BLaER1 treated with 17β-estradiol and CSF1 and Interleukin-3, amounts not matched to agents 10 nM and 100 nM (cell line): ENCODE measurements around the gene EFCC1.
A peak's percentile ranks its signal among the peaks of the same experiment; 100 is the strongest.

ENCODE experiments used
- H3K27ac ChIP-seq, 11 experiments: shearing (Covaris generic); formaldehyde crosslinking; 2 replicates each; pipeline ENCODE4 v1.8.1; 2022
- H3K27me3 ChIP-seq, 11 experiments: shearing (Covaris generic); formaldehyde crosslinking; 2 replicates each; pipeline ENCODE4 v1.8.1; 2022
- H3K36me3 ChIP-seq, 11 experiments: shearing (Covaris generic); formaldehyde crosslinking; 2 replicates each; pipeline ENCODE4 v1.8.1; 2022
- H3K4me1 ChIP-seq, 10 experiments: shearing (Covaris generic); formaldehyde crosslinking; 2 replicates each; pipeline ENCODE4 v1.8.1; 2022
- H3K4me2 ChIP-seq, 11 experiments: shearing (Covaris generic); formaldehyde crosslinking; 2 replicates each; pipeline ENCODE4 v1.8.1; 2022
- H3K4me3 ChIP-seq, 10 experiments: shearing (Covaris generic); formaldehyde crosslinking; 2 replicates each; pipeline ENCODE4 v1.8.1; 2022
- H3K9ac ChIP-seq, 11 experiments: shearing (Covaris generic); formaldehyde crosslinking; 2 replicates each; pipeline ENCODE4 v1.8.1; 2022
- H3K9me3 ChIP-seq, 11 experiments: shearing (Covaris generic); formaldehyde crosslinking; replicated peaks in 1 of 11; 2 replicates each; pipeline ENCODE4 v1.8.1; 2022
- H4K20me1 ChIP-seq, 11 experiments: shearing (Covaris generic); formaldehyde crosslinking; 2 replicates each; pipeline ENCODE4 v1.8.1; 2022
- Cebpa-rat ChIP-seq, 11 experiments: shearing (Covaris generic); IDR thresholded peaks; 2 replicates each; pipeline ENCODE4 v1.8.1; 2022

Gene EFCC1, protein sequence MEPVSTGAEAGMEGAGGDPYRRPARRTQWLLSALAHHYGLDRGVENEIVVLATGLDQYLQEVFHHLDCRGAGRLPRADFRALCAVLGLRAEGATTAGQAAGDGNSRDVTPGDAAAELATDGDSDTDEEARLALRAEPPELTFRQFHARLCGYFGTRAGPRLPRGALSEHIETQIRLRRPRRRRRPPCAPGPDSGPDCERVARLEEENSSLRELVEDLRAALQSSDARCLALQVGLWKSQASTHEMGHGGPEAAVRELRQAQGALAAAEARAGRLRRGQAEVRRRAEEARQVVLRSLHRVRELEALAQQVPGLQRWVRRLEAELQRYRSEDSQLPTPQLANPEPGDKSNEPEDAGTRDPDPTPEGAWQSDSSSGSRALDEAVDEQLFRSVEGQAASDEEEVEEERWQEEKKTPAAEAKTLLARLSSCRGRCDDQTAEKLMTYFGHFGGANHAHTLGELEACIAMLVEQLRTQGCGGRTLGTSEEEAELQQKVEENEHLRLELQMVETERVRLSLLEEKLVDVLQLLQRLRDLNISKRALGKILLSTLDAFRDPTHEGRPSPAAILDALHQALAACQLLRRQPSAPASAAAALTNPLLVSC

GRCh38 chr3:129001101-129001805 lies at the start of gene EFCC1:
EFCC1 (plus strand) TSS chr3:129001304; CDS start chr3:129001629, 325 bp downstream.
- H3K4me3 ChIP-seq = peak within 1 kb of the TSS; percentile 52 to 73 (median 61)
- TF ChIP-seq Cebpa-rat (IDR thresholded peaks at IDR 0.05) = no peak
- peaks cover 60 to 84% (median 74%) of the 10 kb centered on the region in 10 experiments for H3K4me1 ChIP-seq
- H3K27me3 ChIP-seq = peaks cover 59 to 69% (median 66%) of the 10 kb centered on the region in 11 experiments
- H3K27ac ChIP-seq = no peak within 1 kb of the TSS
- peak within 1 kb of the TSS in 10 of 11 experiments; percentile 3 to 62 (median 38); a peak in 15 of 22 replicates for H3K9ac ChIP-seq
- H3K9me3 ChIP-seq = 0 out of 22 replicates have a peak, but pooled peaks cover 0 to 2% (median 0%) of the 10 kb centered on the region in 11 experiments
- peak within 1 kb of the TSS; percentile 94 to 99 (median 98) for H3K4me2 ChIP-seq
- peaks cover 0 to 36% (median 27%) of the 10 kb centered on the region in 11 experiments; a peak in 17 of 22 replicates for H4K20me1 ChIP-seq
- H3K36me3 ChIP-seq = no peaks in the 10 kb centered on the region

GRCh38 chr3:128956440-128956839 lies 44.7 kb upstream of the EFCC1 start:
- no peaks in the 10 kb centered on the region for H4K20me1 ChIP-seq
- H3K4me3 ChIP-seq = no peak overlapping the region
- H3K27me3 ChIP-seq = no peaks in the 10 kb centered on the region
- H3K4me2 ChIP-seq = no peak overlapping the region
- H3K36me3 ChIP-seq = no peaks in the 10 kb centered on the region
- H3K4me1 ChIP-seq = peaks cover 0 to 4% (median under 1%) of the 10 kb centered on the region in 10 experiments; a peak in 10 of 20 replicates
- H3K9ac ChIP-seq = no peak overlapping the region
- no peak for TF ChIP-seq Cebpa-rat (IDR thresholded peaks at IDR 0.05)
- peaks cover 0 to 20% (median 15%) of the 10 kb centered on the region in 11 experiments; a peak in 16 of 22 replicates for H3K9me3 ChIP-seq
- H3K27ac ChIP-seq = no peak overlapping the region

GRCh38 chr3:128965280-128965679 lies 35.8 kb upstream of the EFCC1 start:
- Histone ChIP-seq H3K4me1 (peaks cover 0 to under 1% (median 0%) of the 10 kb centered on the region in 10 experiments; a peak in 1 of 20 replicates), H3K27me3 (no peaks in the 10 kb centered on the region), H3K4me2 (no peak overlapping the region), H3K9me3 (no peaks in the 10 kb centered on the region), H3K9ac (no peak overlapping the region), H3K27ac (no peak overlapping the region), H3K36me3 (no peaks in the 10 kb centered on the region), H4K20me1 (no peaks in the 10 kb centered on the region), H3K4me3 (no peak overlapping the region)
- TF ChIP-seq Cebpa-rat (IDR thresholded peaks at IDR 0.05) = no peak

DNA sequence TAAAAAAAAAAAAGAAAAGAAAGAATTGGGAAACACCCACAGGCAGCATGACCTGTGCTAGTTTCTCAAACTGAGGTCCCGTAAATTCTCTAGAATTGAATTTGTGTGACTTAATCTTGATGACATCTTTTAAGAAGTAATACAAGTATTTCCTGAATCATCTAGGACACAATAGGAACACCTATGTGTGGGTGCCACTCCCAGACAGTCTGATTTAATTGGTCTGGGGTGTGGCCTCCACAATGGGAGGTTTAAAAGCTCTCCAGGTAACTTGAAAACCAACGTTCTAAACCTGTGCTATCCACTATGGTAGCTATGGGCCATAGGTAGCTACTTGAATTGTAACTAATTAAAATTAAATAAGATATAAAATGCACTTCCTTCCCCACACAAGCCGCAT lies 35.3 kb upstream of the EFCC1 start:
- Histone ChIP-seq H3K4me1 (peaks cover 3 to 6% (median 4%) of the 10 kb centered on the region in 10 experiments), H3K4me2 (no peak overlapping the region), H3K9me3 (no peaks in the 10 kb centered on the region), H4K20me1 (no peaks in the 10 kb centered on the region), H3K9ac (no peak overlapping the region), H3K4me3 (no peak overlapping the region), H3K27ac (no peak overlapping the region), H3K36me3 (no peaks in the 10 kb centered on the region), H3K27me3 (no peaks in the 10 kb centered on the region)
- TF ChIP-seq Cebpa-rat (IDR thresholded peaks at IDR 0.05) = no peak

- H3K27me3 ChIP-seq = no peaks in the 10 kb centered on the region
- no peaks in the 10 kb centered on the region for H3K9me3 ChIP-seq
- H3K36me3 ChIP-seq = no peaks in the 10 kb centered on the region
- H3K27ac ChIP-seq = no peak overlapping the region
- no peaks in the 10 kb centered on the region for H4K20me1 ChIP-seq
- H3K4me2 ChIP-seq = no peak overlapping the region
- H3K4me3 ChIP-seq = no peak overlapping the region
- peak overlapping the region in 1 of 11 experiments; percentile 32; a peak in 1 of 22 replicates for H3K9ac ChIP-seq
- TF ChIP-seq Cebpa-rat (IDR thresholded peaks at IDR 0.05) = 0 out of 22 replicates have a peak, but pooled peaks of 3 of the 11 experiments have one; percentile 13 to 45 (median 19)
- peaks cover 10 to 16% (median 14%) of the 10 kb centered on the region in 10 experiments for H3K4me1 ChIP-seq
Observed at GRCh38 chr3:128967748-128968355, 33.3 kb upstream of the EFCC1 start.

DNA sequence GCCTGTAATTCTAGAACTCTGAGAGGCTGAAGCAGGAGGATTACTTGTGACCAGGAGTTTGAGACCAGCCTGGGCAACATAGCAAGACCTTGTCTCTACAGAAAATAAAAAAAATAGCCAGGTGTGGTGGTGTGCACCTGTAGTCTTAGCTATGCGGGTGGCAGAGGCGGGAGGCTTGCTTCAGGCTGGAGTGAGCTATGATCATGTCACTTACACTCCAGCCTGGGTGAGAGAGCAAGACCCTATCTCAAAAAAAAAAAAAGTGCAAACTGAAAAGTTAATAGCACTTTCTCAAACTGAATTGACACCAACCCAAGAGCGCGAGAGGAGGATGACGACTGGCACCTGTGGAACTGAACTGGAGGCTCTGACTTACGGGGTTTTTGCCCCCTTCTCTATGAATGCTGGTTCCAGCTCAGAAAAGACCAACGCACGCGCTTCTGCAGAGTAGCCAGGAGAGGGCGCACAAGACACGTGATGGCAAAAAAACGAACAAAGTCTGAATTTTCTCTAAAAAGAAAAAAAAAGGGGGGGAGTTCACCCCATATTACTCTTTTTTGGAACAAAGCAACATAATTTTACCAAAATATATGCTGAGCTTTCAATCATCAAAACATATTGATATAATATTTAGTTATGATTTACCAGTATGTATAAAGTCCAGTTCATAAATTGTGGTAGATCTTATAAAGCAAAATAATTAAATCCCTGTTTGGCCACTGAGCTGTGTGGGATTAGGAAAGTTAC lies 30.9 kb upstream of the EFCC1 start:
- no peaks in the 10 kb centered on the region for H4K20me1 ChIP-seq
- H3K36me3 ChIP-seq = no peaks in the 10 kb centered on the region
- no peak overlapping the region for H3K4me3 ChIP-seq
- no peaks in the 10 kb centered on the region for H3K9me3 ChIP-seq
- H3K9ac ChIP-seq = no peak overlapping the region
- no peaks in the 10 kb centered on the region for H3K27me3 ChIP-seq
- H3K4me2 ChIP-seq = peak overlapping the region in 10 of 11 experiments; percentile 13 to 57 (median 45); a peak in 18 of 22 replicates
- peaks cover 28 to 35% (median 33%) of the 10 kb centered on the region in 10 experiments for H3K4me1 ChIP-seq
- no peak for TF ChIP-seq Cebpa-rat (IDR thresholded peaks at IDR 0.05)
- H3K27ac ChIP-seq = no peak overlapping the region

DNA sequence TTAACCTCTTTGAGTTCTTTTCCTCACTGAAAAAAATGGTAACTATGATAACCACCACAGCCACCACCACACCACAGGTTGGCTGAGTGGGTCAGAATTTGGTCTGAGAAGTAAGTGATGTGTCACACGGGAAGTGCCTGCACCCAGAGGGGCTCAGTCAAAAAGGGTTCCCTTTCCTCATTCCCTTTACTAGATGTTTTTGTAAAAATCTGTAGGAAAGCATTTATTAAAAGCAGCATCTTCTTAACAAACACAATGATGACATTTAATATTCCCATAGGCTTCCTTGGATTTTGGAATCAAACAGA lies 30.4 kb upstream of the EFCC1 start:
- Histone ChIP-seq H3K36me3 (no peaks in the 10 kb centered on the region), H3K27ac (peak overlapping the region in 2 of 11 experiments; percentile 6 to 11; a peak in 1 of 22 replicates), H3K4me3 (no peak overlapping the region), H4K20me1 (no peaks in the 10 kb centered on the region), H3K9ac (peak overlapping the region in 2 of 11 experiments; percentile 11 to 33; a peak in 2 of 22 replicates), H3K4me2 (peak overlapping the region; percentile 13 to 57 (median 45); a peak in 21 of 22 replicates), H3K27me3 (no peaks in the 10 kb centered on the region), H3K9me3 (no peaks in the 10 kb centered on the region), H3K4me1 (peaks cover 28 to 35% (median 33%) of the 10 kb centered on the region in 10 experiments)
- no peak for TF ChIP-seq Cebpa-rat (IDR thresholded peaks at IDR 0.05)
